ENCODE results near the gene OSBP2. TPM values are rescaled to one million over a fixed set of nuclear protein-coding genes. Genes with fewer than 3 reads are reported as not detected.

Gene OSBP2
- total RNA-seq, 1 experiment from 2014 or later, result 6.2 TPM

- BruUV-seq (replicated peaks), result no TSS peak
- Histone ChIP-seq H3K27me3 (replicated peaks; ENCODE audit: control insufficient read depth, insufficient read depth, low read length) (no peaks in the 10 kb centered on the region), H3K4me1 (no peaks in the 10 kb centered on the region), H3K36me3 (ENCODE audit: control insufficient read depth, insufficient read depth, low read length) (no peaks in the 10 kb centered on the region), H3K4me3 (ENCODE audit: low read depth, low read length) (no peak overlapping the region), H3K9me3 (no peaks in the 10 kb centered on the region)
- no peaks in the 10 kb centered on the region for H3K4me1 Mint-ChIP-seq (ENCODE audit: low read depth, unreplicated experiment)
- H3K36me3 Mint-ChIP-seq (ENCODE audit: insufficient read depth, unreplicated experiment), result no peaks in the 10 kb centered on the region
- intact Hi-C loops (cut with micrococcal nuclease; ENCODE audit: unreplicated experiment), result no loop called here
- ChIA-PET CTCF (interaction anchor here (0.6 kb wide), 1 partner anchor 115 kb away, joined by 4 read pairs; no protein-coding TSS in a partner anchor), POLR2A (no interaction called here)
- no peak overlapping the region for H3K4me3 Mint-ChIP-seq (ENCODE audit: unreplicated experiment)
- TF ChIP-seq CTCF (IDR thresholded peaks at IDR 0.05; ENCODE audit: insufficient read depth in 1 of 2, low read depth in 1 of 2, low read length in 1 of 2, severe bottlenecking in 1 of 2, unreplicated experiment in 1 of 2), result no peak
- peak in 1 of 2 experiments; percentile 12 for DNase-seq
- H3K27ac Mint-ChIP-seq (ENCODE audit: unreplicated experiment), result no peak overlapping the region
- no peaks in the 10 kb centered on the region for H3K27me3 Mint-ChIP-seq (ENCODE audit: insufficient read depth, unreplicated experiment)
- H3K9me3 Mint-ChIP-seq (ENCODE audit: unreplicated experiment), result no peaks in the 10 kb centered on the region
These were observed 180.0 kb downstream of the OSBP2 start for GRCh38 chr22:30874431-30875370.

- Mint-ChIP-seq H3K4me1 (ENCODE audit: low read depth, unreplicated experiment) (no peaks in the 10 kb centered on the region), H3K27ac (ENCODE audit: unreplicated experiment) (no peak overlapping the region), H3K9me3 (ENCODE audit: unreplicated experiment) (no peaks in the 10 kb centered on the region), H3K27me3 (ENCODE audit: insufficient read depth, unreplicated experiment) (no peaks in the 10 kb centered on the region), H3K36me3 (ENCODE audit: insufficient read depth, unreplicated experiment) (no peaks in the 10 kb centered on the region), H3K4me3 (ENCODE audit: unreplicated experiment) (no peak overlapping the region)
- intact Hi-C loops (cut with micrococcal nuclease; ENCODE audit: unreplicated experiment), result no loop called here
- Histone ChIP-seq H3K9me3 (no peaks in the 10 kb centered on the region), H3K4me1 (no peaks in the 10 kb centered on the region), H3K36me3 (ENCODE audit: control insufficient read depth, insufficient read depth, low read length) (no peaks in the 10 kb centered on the region), H3K27me3 (replicated peaks; ENCODE audit: control insufficient read depth, insufficient read depth, low read length) (no peaks in the 10 kb centered on the region), H3K4me3 (ENCODE audit: low read depth, low read length) (no peak overlapping the region)
- DNase-seq, result peak in 1 of 2 experiments; percentile 12
- no TSS peak for BruUV-seq (replicated peaks)
- ChIA-PET CTCF (interaction anchor here (0.6 kb wide), 1 partner anchor 116 kb away, joined by 4 read pairs; no protein-coding TSS in a partner anchor), POLR2A (no interaction called here)
- no peak for TF ChIP-seq CTCF (IDR thresholded peaks at IDR 0.05; ENCODE audit: insufficient read depth in 1 of 2, low read depth in 1 of 2, low read length in 1 of 2, severe bottlenecking in 1 of 2, unreplicated experiment in 1 of 2)
These were observed 181.0 kb downstream of the OSBP2 start for GRCh38 chr22:30875481-30876215.

- no TSS peak for BruUV-seq (replicated peaks)
- intact Hi-C loops (cut with micrococcal nuclease; ENCODE audit: unreplicated experiment), result no loop called here
- no peak overlapping the region for H3K27ac Mint-ChIP-seq (ENCODE audit: unreplicated experiment)
These were observed 181.6 kb downstream of the OSBP2 start for GRCh38 chr22:30876221-30876751.

More at GRCh38 chr22:30876221-30876751, 181.6 kb downstream of the OSBP2 start:
- H3K9me3 Mint-ChIP-seq (ENCODE audit: unreplicated experiment), result no peaks in the 10 kb centered on the region
- Histone ChIP-seq H3K36me3 (ENCODE audit: control insufficient read depth, insufficient read depth, low read length) (no peaks in the 10 kb centered on the region), H3K9me3 (no peaks in the 10 kb centered on the region), H3K4me1 (peaks cover 4% of the 10 kb centered on the region), H3K4me3 (ENCODE audit: low read depth, low read length) (no peak overlapping the region), H3K27me3 (replicated peaks; ENCODE audit: control insufficient read depth, insufficient read depth, low read length) (no peaks in the 10 kb centered on the region)
- ChIA-PET POLR2A (no interaction called here), CTCF (no interaction called here)
- no peak for TF ChIP-seq CTCF (IDR thresholded peaks at IDR 0.05; ENCODE audit: insufficient read depth in 1 of 2, low read depth in 1 of 2, low read length in 1 of 2, severe bottlenecking in 1 of 2, unreplicated experiment in 1 of 2)
- no peaks in the 10 kb centered on the region for H3K27me3 Mint-ChIP-seq (ENCODE audit: insufficient read depth, unreplicated experiment)
- no peaks in the 10 kb centered on the region for H3K36me3 Mint-ChIP-seq (ENCODE audit: insufficient read depth, unreplicated experiment)
- H3K4me3 Mint-ChIP-seq (ENCODE audit: unreplicated experiment), result no peak overlapping the region
- no peaks in the 10 kb centered on the region for H3K4me1 Mint-ChIP-seq (ENCODE audit: low read depth, unreplicated experiment)
- DNase-seq, result peak in 1 of 2 experiments; percentile 15
